ENCODE data around the gene FAM240A. TPM values are rescaled to one million over a fixed set of nuclear protein-coding genes. Genes with fewer than 3 reads are reported as not detected.

Gene FAM240A
- total RNA-seq, 2 experiments from 2014 or later, result not detected

DNA sequence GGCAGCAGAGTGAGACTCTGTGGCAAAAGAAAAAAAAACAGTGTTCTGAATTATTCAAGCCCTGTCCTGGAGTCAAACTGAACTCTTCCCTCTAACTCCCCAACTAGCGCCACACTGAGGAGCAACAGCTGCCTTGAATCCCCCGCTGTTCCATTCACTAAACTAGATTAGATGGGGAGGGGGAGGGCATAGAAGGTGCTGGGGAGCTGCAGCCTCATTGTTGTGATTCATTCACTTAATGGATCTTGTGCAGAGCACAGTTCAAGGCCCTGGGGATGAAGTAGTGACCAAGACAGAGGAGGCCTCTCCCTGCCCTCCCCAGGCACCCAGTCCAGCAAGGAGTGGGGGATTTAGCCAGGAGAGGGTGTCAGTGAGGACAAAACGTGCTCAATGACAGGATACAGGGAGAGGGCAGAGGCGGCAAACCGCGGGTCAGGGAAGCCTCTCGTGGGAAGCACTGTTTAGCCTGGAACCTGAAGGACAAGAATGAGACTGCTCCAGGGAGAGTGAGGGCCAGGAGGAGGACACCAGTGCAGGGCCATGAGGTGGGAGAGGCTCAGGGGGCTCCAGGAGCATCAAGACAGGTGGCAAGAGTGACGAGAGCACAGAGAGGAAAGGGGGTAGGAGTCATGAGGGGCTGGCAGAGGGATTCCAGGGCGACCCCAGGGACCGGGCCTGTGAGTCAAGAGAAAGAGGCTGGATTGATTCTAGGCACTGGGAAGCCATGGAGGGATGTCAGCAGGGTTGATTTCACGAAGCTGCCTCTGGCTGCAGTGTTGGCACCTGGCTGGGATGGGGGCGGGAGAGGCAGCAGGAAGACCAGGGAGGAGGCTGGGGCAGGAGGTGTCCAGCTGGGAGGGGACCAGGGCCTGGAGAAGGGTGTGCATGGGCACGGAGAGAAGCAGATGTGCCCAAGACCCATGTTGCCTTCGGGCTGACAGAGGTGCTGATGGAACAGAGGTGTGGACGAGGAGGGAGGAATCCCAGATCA lies 49.7 kb downstream of the FAM240A start:
- intact Hi-C loops (cut with micrococcal nuclease), result no loop called here
- no peaks in the 10 kb centered on the region for H3K36me3 Mint-ChIP-seq (ENCODE audit: low read depth)
- H3K27ac Mint-ChIP-seq, result no peak overlapping the region
- no peak overlapping the region for H3K4me3 Mint-ChIP-seq
- no peaks in the 10 kb centered on the region for H3K27me3 Mint-ChIP-seq (ENCODE audit: low read depth)
- CTCF ChIA-PET, result no interaction called here
- no peak for DNase-seq
- H3K4me1 Mint-ChIP-seq (ENCODE audit: low read depth), result no peaks in the 10 kb centered on the region
- H3K9me3 Mint-ChIP-seq, result no peaks in the 10 kb centered on the region

DNA sequence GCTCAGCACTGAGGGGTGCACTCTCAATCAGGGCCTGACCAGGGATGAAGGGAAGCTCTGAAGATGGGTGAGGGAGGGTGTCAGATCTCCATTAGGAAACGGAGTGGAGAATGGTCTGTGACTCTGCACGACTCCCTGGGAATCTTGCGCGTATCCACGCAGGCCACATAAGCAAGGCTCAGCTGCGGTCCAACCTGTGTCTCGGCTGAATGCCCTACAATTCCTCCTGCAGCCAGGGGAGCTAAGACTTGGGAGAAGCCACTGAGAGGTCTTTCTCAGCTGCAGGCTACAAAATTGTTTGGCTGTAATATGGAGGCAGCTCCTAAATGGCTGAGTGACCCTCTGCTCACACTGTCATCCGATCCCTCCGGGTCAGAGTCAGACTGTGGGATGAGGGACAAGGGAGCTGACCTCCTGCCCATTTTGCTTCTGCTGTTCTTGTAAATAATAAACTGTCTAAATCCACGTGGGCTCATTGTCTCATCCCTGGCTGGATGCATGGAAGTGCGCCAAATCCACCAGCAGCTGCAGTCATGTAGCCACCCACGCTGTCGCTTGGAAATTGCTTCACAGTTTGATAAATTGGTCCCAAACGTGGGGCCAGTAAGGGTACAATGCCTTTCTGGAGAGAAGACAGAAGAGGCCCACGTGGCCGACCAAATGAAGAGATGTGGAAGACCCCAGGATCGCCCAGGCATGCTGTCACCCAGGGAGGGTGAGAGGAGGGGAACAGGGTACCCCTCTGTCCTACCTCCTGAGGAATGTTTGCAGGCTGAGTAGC lies 50.6 kb downstream of the FAM240A start:
- Mint-ChIP-seq H3K36me3 (ENCODE audit: low read depth) (no peaks in the 10 kb centered on the region), H3K27ac (no peak overlapping the region), H3K4me1 (ENCODE audit: low read depth) (no peaks in the 10 kb centered on the region), H3K9me3 (no peaks in the 10 kb centered on the region), H3K4me3 (no peak overlapping the region), H3K27me3 (ENCODE audit: low read depth) (no peaks in the 10 kb centered on the region)
- CTCF ChIA-PET, result no interaction called here
- intact Hi-C loops (cut with micrococcal nuclease), result loop anchor here (1.0 kb wide), 1 partner anchor 232 kb away; no protein-coding TSS in a partner anchor
- no peak for DNase-seq

DNA sequence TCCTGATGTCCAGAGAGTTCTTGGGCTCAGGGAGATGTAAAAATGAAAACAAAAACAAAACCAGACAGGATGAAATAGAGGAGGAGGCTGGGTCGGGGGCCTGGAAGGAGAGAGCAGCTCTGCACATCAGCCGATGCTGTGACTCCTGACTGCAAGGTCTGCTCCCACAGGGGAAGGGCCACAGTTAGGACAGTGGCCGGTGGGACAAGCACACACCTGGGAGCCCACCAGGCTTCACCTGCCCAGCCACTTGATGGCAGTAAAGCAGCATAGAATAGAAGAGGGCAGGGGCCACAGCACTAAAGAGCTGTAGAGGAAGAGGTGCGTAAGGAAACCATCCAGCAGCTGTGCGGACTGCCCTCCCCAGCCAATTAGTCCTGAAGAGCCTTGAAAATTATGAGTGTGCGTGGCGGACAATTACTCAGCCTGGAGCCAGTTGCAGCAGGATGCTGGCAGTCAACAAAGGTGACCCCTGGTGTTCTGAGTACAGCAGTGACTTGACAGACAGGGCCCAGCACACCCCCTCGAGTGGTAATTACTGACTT lies 51.3 kb downstream of the FAM240A start:
- no peak for DNase-seq
- no peak overlapping the region for H3K4me3 Mint-ChIP-seq
- H3K27ac Mint-ChIP-seq, result no peak overlapping the region

DNA sequence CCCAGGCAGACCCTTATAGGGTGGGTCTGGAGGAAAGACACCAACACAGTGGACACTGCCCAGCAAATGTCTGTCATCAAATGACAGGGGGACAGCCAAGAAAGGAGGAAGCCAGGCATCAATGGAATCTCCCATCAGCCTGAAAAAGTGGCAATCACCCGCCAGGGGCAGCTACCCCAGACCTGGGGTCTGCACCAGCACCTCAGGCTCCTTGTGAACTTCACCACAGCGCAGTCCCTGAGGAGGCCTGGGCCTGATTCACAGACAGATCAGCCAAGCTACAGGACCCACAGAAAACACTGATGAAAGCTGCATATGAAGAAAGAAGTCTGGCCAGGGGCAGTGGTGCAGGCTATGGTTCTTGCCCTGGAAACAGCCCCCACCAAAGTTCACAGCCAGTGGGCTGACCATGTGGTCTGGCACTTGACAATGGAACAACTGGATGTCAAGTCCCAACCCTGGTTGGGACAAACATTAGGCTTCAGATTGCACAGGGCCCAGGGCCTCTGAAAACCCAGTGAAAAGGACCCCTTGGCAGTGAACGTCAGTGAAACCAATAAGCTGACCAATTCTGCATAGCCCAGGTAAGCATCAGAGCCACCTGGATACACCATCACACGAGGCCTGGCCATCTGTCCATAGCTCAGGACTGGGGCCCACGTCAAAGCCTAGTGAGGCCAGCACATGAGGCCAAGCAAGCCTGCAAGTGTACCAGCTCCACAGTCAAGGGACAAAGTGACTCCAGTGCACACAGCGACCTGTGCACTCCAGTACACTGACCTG lies 52.1 kb downstream of the FAM240A start:
- CTCF ChIA-PET, result interaction anchor here (1.4 kb wide), 1 partner anchor 35 kb away, joined by 4 read pairs; no protein-coding TSS in a partner anchor
- intact Hi-C loops (cut with micrococcal nuclease), result no loop called here
- H3K4me1 Mint-ChIP-seq (ENCODE audit: low read depth), result no peaks in the 10 kb centered on the region
- H3K36me3 Mint-ChIP-seq (ENCODE audit: low read depth), result no peaks in the 10 kb centered on the region
- no peak overlapping the region for H3K27ac Mint-ChIP-seq
- no peaks in the 10 kb centered on the region for H3K9me3 Mint-ChIP-seq
- H3K27me3 Mint-ChIP-seq (ENCODE audit: low read depth), result no peaks in the 10 kb centered on the region
- no peak for DNase-seq
- H3K4me3 Mint-ChIP-seq, result no peak overlapping the region

More for the DNA sequence above, 51.3 kb downstream of the FAM240A start:
- intact Hi-C loops (cut with micrococcal nuclease), result loop anchor here (1.0 kb wide), 1 partner anchor 232 kb away; no protein-coding TSS in a partner anchor
- no peaks in the 10 kb centered on the region for H3K27me3 Mint-ChIP-seq (ENCODE audit: low read depth)
- H3K4me1 Mint-ChIP-seq (ENCODE audit: low read depth), result no peaks in the 10 kb centered on the region
- CTCF ChIA-PET, result interaction anchor here (1.4 kb wide), 1 partner anchor 34 kb away, joined by 4 read pairs; no protein-coding TSS in a partner anchor
- H3K36me3 Mint-ChIP-seq (ENCODE audit: low read depth), result no peaks in the 10 kb centered on the region
- H3K9me3 Mint-ChIP-seq, result no peaks in the 10 kb centered on the region

DNA sequence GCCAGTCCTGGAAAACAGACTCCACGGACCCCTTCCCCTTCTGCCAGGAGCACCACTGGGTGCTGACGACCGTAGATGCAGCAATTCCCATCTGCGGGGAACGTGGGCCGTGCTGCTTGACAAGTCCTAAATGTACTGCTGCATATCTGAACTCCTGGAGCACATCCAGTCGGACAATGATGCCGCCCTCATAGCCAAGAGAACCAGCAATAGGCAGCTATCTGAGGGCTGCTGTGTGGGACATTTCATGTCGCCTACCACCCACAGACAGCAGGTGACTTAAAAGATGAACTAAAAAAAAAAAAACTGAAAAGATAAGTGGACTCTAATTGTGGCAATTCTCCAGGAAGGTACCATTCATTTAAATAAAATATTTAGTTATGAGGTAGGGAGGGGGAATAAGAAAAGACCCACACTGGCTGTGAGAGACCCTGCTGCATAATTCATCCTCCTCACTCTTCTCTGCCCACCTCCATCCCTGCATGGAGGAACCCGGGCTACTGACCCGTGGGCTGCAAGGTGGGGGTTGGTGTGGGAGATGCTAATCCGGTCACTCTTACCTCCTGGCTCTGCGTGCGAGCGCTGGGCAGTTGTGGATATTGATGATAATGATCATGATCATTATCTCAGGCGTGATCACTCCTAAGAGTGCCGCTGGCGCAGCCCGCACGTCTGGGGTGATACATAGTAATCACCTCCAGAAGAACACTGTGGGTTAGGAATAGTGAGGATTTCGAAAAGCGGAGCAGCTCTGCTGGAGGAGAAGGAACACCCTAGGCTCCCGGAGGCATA lies 52.8 kb downstream of the FAM240A start:
- no peaks in the 10 kb centered on the region for H3K4me1 Mint-ChIP-seq (ENCODE audit: low read depth)
- H3K27ac Mint-ChIP-seq, result no peak overlapping the region
- H3K27me3 Mint-ChIP-seq (ENCODE audit: low read depth), result no peaks in the 10 kb centered on the region
- H3K36me3 Mint-ChIP-seq (ENCODE audit: low read depth), result no peaks in the 10 kb centered on the region
- intact Hi-C loops (cut with micrococcal nuclease), result no loop called here
- H3K4me3 Mint-ChIP-seq, result no peak overlapping the region
- no peaks in the 10 kb centered on the region for H3K9me3 Mint-ChIP-seq
- no peak for DNase-seq
- CTCF ChIA-PET, result interaction anchor here (1.4 kb wide), 1 partner anchor 35 kb away, joined by 4 read pairs; no protein-coding TSS in a partner anchor

DNA sequence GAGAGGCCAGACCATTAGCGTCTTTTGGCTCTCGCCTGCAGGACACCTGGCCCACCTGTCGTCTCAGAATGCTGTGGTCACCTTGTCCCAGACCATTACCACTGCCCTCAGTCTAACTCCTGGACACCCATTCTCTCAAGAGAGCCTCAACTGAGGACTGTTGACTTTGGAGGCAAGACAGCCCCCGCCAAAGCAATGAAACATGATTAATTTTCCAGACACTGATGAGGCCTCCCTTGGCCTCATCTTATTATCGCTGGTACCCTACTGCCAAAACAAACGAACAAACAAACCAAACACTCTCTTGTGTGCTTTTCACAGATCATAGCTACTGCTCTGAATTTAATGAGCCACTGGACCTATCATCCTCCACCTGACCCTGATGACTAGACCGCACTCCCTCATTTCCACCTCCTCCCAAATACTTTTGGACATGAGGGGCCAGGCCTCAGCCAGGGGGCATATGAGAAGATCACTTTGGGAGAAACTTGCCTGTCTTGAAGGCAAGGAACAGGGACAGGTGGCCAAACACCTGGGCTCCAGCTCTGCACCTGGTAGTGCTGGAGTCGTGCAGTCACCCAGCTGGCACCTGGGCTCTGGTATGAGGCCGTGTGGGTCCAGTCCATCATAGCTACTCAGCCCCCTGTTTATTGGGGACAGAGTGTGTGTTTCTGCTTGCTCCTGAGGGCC lies 53.6 kb downstream of the FAM240A start:
- no peaks in the 10 kb centered on the region for H3K27me3 Mint-ChIP-seq (ENCODE audit: low read depth)
- no peak overlapping the region for H3K27ac Mint-ChIP-seq
- H3K4me3 Mint-ChIP-seq, result no peak overlapping the region
- H3K4me1 Mint-ChIP-seq (ENCODE audit: low read depth), result no peaks in the 10 kb centered on the region
- H3K36me3 Mint-ChIP-seq (ENCODE audit: low read depth), result no peaks in the 10 kb centered on the region
- DNase-seq, result no peak
- intact Hi-C loops (cut with micrococcal nuclease), result no loop called here
- CTCF ChIA-PET, result no interaction called here
- no peaks in the 10 kb centered on the region for H3K9me3 Mint-ChIP-seq

DNA sequence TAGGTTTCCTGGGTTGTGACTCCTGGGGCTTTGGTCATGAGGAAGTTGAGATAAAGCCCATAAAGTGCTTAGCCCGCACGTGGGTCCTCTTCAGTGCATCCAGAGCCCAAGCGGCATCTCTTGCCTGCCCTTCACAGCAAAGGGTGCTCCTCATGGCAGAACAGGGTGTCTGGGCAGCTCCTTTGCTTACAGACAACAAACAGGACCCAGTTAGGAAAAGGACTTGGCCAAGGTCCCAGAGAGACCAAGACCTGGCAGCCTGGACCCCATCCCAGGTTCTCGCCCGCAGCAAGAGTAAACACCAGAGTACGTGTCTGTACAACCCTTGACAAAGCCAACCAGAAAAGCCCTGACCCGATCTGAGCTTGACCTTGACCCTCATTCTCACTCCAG lies 54.1 kb downstream of the FAM240A start:
- CTCF ChIA-PET, result no interaction called here
- no peaks in the 10 kb centered on the region for H3K9me3 Mint-ChIP-seq
- intact Hi-C loops (cut with micrococcal nuclease), result no loop called here
- H3K36me3 Mint-ChIP-seq (ENCODE audit: low read depth), result no peaks in the 10 kb centered on the region
- no peak overlapping the region for H3K27ac Mint-ChIP-seq
- no peak overlapping the region for H3K4me3 Mint-ChIP-seq
- H3K4me1 Mint-ChIP-seq (ENCODE audit: low read depth), result no peaks in the 10 kb centered on the region
- no peak for DNase-seq
- no peaks in the 10 kb centered on the region for H3K27me3 Mint-ChIP-seq (ENCODE audit: low read depth)

DNA sequence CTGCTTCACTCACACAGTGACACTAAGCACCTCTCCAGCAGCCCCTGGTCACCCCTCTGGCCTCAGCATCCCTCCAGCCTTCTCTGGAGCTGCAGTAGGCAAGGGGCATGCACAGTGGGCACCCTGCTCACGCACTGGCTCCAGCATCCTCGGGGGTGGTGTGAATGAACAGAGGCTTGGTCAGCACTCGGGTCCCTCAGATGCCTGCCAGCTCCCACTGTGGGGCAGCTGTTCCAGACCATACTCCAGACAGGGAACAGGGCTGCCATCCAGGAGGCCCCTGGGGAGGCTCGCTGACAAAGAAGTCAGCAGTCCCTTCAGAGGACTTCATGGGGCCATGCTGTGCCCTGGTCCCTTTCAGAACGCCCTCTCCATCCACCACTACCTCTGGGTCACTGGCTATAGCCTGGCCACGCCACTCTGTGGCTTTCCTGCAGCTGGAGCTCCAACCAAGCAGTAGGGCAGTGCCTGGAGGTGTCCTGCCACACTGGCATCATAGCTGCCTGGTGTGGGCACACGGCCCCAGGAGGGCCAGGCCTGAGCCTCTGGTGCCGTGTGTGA lies 54.8 kb downstream of the FAM240A start:
- H3K4me1 Mint-ChIP-seq (ENCODE audit: low read depth), result no peaks in the 10 kb centered on the region
- H3K9me3 Mint-ChIP-seq, result no peaks in the 10 kb centered on the region
- no peaks in the 10 kb centered on the region for H3K36me3 Mint-ChIP-seq (ENCODE audit: low read depth)
- CTCF ChIA-PET, result no interaction called here
- no peak overlapping the region for H3K4me3 Mint-ChIP-seq
- intact Hi-C loops (cut with micrococcal nuclease), result no loop called here
- H3K27ac Mint-ChIP-seq, result no peak overlapping the region
- no peaks in the 10 kb centered on the region for H3K27me3 Mint-ChIP-seq (ENCODE audit: low read depth)
- DNase-seq, result no peak

DNA sequence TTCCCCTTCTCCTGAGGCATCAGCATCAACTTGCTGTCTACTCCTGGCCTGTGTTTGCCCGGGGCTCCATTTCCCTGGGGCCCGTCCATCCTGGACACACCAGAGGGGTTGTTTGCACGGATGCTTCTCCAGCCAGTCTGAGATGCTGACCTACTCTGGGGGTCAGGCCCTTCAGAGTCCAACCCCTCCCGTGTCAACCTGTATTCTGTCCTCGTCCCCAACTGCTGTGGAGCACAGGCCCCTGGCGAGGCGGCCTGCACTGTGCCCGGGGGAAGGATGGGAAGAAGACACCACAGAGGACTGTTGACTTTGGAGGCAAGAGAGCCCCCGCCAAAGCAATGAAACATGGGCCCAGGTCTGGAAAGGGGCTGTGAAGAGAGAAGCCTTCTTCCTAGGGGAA lies 55.3 kb downstream of the FAM240A start:
- Mint-ChIP-seq H3K27ac (no peak overlapping the region), H3K4me3 (no peak overlapping the region), H3K4me1 (ENCODE audit: low read depth) (no peaks in the 10 kb centered on the region), H3K36me3 (ENCODE audit: low read depth) (no peaks in the 10 kb centered on the region), H3K27me3 (ENCODE audit: low read depth) (no peaks in the 10 kb centered on the region), H3K9me3 (no peaks in the 10 kb centered on the region)
- CTCF ChIA-PET, result no interaction called here
- intact Hi-C loops (cut with micrococcal nuclease), result no loop called here
- DNase-seq, result no peak

DNA sequence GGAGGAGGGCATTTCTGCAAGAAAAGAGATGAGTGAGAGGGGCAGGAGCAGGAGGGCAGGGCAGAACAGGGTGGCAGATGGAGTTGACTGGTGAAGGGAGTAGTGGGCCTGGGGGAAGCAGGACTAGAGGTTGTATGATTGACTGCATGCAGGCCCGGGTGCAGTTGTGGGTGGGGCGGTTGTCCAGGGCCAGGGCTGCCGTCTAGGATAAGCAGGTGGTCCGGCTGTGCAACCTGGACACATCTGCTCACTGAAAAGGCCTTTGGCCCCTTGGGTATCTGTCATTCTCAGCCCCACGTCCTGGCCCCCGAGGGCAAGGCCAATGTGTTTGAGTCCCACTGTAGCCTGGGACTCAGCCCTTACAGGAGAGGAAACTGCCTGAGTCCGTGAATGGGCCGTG lies 55.8 kb downstream of the FAM240A start:
- H3K36me3 Mint-ChIP-seq (ENCODE audit: low read depth), result no peaks in the 10 kb centered on the region
- no peaks in the 10 kb centered on the region for H3K4me1 Mint-ChIP-seq (ENCODE audit: low read depth)
- no peaks in the 10 kb centered on the region for H3K27me3 Mint-ChIP-seq (ENCODE audit: low read depth)
- H3K4me3 Mint-ChIP-seq, result no peak overlapping the region
- intact Hi-C loops (cut with micrococcal nuclease), result no loop called here
- no peak overlapping the region for H3K27ac Mint-ChIP-seq
- H3K9me3 Mint-ChIP-seq, result no peaks in the 10 kb centered on the region
- no peak for DNase-seq
- CTCF ChIA-PET, result no interaction called here

DNA sequence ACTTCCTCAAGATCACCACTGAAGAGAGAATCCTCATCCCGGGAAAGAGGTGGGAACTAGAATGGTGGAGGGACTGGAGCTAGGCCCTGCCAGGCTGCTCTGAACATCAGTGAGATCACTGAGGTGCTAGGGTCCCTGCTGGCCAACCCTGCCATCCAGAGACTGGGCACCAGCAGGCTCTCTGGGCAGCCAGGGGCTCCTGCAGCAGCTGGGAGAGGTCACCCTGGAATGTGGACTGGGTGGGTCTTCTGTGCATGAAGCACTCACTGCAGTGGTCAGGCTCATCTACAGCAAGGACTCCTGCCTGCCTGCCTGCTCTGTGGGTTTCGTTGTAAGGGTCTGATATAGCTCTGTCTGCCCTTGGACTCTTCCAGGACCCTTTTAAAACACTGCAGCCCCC lies 56.3 kb downstream of the FAM240A start:
- peaks cover 2% of the 10 kb centered on the region for H3K36me3 Mint-ChIP-seq (ENCODE audit: low read depth)
- H3K9me3 Mint-ChIP-seq, result no peaks in the 10 kb centered on the region
- no peak overlapping the region for H3K4me3 Mint-ChIP-seq
- intact Hi-C loops (cut with micrococcal nuclease), result no loop called here
- no peaks in the 10 kb centered on the region for H3K4me1 Mint-ChIP-seq (ENCODE audit: low read depth)
- CTCF ChIA-PET, result no interaction called here
- DNase-seq, result no peak
- H3K27ac Mint-ChIP-seq, result no peak overlapping the region
- H3K27me3 Mint-ChIP-seq (ENCODE audit: low read depth), result no peaks in the 10 kb centered on the region

Measured in activated naive CD4-positive, alpha-beta T cell treated with anti-CD3 and anti-CD28 coated beads for 36 hours (primary cell).